Iris pigment epithelial cell (primary cell): ENCODE results near the gene PWP1.
A peak's percentile ranks its signal among the peaks of the same experiment; 100 is the strongest.

Experiments
- DNase-seq: peaks from one replicate; pipeline ENCODE4 v3.0.0-alpha.2; 2011; ENCODE audit warnings: low read depth

PWP1 gene

GRCh38 chr12:107685360-107686248 is at the start of gene PWP1:
Gene PWP1 (plus strand): TSS chr12:107685799. CDS start chr12:107685900, 101 bp downstream.
- peak; percentile 94 for DNase-seq

- DNase-seq: no peak
Observed at GRCh38 chr12:107641154-107641553, 44.4 kb upstream of the PWP1 start.

GRCh38 chr12:107642240-107642639 is 43.4 kb upstream of the PWP1 start:
- DNase-seq: no peak

DNA sequence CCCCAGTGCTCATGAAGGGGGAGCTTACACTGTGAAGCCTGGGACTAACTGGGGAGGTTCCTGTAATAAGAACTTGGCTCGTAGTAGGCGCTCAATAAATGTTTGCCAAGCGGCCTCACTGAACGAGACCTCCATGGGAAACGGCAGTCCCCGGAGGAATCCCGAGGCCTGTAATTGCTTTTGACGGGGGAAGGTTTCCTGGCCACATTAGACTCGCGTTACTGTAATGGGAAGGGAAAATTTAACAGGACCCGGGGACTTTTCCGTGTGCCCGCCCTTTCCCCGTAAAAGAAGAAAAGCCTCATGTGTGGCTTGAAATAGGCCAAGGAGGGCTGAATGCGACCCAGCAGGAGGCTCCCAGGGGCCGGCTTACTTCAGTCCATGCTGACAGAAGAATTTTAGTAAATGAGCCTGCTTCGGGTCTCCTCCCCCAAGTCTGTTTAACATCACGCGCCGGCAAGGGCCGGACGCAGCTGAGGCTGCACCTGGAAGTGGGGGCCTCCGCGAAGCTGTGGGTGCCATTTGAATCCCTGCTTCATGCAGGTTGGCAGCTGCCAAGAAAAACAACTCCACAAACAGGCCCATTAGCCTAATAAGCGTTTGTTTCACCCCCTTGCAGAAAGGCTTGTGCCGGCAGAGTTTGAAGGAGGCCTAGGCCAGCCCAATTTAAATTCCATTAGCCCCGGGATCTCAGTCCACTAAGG is 39.8 kb upstream of the PWP1 start:
- DNase-seq: no peak

DNA sequence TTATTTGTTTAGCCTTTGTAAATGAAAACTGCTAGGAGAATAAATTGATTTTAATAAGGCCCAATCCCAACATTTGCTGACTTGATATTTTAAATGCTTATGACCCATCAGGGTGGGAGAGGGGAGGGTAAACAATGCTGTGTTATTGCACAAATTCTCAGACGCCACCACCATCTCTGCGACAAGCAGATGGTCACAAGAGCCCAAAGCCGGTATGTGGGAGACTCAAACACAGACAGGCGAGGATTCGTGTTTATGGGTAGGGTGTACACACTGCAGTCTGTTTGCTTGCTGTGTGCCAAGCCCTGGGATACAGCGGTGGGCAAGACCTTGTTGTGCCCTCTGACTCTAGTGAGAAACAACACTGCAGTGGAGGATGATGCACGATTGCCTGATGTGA is 39.2 kb upstream of the PWP1 start:
- DNase-seq: no peak

DNA sequence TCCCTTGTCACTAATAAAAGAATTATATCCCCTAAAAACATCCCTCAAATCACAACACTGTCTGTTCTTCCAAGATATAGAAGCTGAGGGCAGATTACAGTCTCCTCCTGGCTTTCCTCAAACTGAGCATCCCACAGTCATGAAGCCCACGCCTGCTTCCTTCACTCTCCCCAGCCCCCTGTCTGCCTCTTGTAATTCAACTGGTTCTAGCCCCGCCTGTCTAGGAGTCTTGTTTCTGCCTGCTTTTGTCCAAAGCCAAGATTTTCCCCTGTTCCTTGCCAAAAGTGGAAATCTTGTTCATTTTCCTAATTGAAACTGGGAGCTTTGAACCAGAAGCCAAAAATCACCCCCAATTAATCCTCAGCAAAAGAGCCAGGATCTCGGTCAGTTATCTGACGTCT is 35.9 kb upstream of the PWP1 start:
- no peak for DNase-seq

- DNase-seq: no peak
Observed at GRCh38 chr12:107650977-107651376, 34.6 kb upstream of the PWP1 start.

DNA sequence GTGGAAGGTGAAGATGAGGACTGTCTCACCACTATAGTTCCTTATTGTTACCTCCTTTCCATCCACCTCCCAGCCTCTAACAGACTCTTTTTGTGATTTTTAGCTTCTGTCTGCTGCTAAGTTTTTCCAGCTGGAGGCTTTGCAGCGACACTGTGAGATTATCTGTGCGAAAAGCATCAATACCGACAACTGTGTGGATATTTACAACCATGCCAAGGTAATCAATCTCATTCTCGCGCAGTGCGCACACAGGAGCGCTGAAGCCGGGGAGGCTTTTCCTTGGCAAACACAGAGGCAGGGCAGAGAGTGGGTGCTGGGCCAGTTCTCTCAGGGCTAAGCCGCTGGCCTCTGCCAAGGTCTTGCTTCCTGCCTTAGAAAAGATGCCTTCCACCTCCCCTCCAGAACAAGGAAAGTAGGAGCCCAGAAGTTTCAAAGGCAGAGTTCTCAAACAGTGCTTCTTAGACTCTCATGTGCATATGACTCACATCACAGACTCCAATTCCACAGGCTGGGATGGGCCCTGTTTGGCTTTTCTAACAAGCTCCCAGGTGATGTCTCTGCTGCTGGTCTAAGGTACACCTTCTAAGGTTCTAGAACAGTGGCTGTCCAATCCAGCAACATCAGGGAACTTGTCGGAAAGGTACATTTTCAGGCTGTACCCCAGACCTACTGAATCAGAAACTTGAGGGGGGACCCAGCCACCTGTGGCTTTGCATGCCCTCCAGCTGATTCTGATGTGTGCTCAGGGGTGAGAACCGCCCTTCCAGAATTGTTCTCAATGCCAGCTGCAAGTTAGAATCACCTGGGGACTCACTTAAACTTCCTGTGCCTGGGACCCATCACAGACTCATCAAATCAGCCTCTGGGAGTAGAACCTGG is 33.8 kb upstream of the PWP1 start:
- DNase-seq: no peak

- DNase-seq: no peak
Observed at GRCh38 chr12:107653519-107653918, 32.1 kb upstream of the PWP1 start.

DNA sequence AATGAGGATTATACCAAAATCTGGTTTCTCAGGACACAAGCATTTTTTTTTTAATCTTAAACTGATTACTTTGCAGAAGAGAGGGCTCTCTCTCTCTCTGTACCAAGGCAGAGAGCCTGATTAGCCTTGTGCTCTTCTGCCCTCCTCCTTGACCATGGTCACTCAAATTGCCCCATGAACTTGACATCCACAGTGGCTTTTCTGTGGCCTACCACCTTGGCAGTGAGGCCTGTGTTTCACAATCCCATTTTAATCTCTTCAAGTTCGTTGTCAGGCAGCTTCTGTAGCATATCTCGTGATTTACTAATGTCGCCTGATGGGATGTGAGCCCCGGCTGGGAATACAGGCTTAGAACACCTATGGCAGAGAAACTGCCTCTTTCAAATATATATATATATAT is 30.7 kb upstream of the PWP1 start:
- DNase-seq: no peak

GRCh38 chr12:107655281-107656065 is 30.1 kb upstream of the PWP1 start:
- no peak for DNase-seq

GRCh38 chr12:107656302-107656701 is 29.3 kb upstream of the PWP1 start:
- no peak for DNase-seq

GRCh38 chr12:107657133-107657532 is 28.5 kb upstream of the PWP1 start:
- DNase-seq: no peak

GRCh38 chr12:107657621-107658020 is 28.0 kb upstream of the PWP1 start:
- no peak for DNase-seq

DNA sequence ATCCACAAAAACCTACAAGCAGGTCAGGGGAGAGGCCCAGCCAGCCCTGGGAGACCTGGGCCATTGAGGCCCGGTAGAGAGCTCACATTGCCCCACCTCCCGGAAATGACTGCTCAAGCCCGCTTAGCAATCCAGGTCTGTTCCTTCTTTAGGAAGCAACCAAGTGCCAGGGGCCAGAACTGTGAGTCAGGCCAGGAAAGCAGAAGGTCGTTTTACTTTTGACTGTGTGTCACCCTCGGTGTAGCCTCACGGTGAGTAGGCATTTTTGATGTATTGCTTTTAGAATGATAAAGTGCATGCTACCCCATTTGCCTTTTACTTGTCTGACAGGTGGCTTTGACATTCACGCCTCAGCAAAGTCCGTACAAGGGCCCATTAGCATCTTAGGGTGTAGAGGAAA is 25.4 kb upstream of the PWP1 start:
- no peak for DNase-seq

- no peak for DNase-seq
Observed at GRCh38 chr12:107660861-107661415, 24.7 kb upstream of the PWP1 start.

DNA sequence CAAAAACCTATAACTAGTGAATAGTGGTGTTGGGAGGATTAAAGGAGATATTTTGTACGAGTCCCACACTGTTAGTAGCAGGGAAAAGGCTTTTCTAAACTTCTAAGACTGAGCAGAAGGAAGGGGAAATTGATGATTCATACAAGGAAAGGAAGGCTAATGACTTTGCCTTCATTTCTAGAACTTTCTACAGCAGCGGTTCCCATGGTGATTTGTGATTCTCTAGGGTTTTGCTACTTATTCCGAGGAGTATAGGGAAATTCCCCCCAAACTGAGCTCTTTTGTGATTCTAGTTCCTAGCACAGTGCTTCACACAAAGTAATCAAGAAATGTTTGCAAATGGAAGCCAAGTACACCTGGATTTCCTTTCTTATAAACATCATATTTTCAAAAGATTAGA is 23.8 kb upstream of the PWP1 start:
- DNase-seq: no peak

DNA sequence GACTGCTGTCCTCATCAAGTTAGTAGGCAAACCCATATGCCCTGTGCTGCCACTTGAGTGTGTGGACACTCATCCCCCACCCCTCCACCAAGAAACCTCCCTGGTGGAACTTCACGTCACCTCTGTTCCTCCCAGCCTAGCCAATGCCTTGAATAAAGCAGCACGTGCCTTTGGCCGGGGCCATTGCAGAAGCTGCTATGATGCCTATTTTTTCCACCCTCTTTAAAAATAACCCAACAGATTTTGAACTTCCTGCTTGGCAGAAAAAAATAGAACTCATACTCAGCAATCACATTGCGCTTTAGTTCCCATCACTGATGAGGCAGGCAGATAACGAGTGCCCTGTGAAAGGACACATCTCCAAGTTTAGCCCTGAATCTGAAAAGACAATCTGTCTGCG is 23.1 kb upstream of the PWP1 start:
- DNase-seq: no peak

- DNase-seq: no peak
Observed at GRCh38 chr12:107663277-107663676, 22.3 kb upstream of the PWP1 start.

DNA sequence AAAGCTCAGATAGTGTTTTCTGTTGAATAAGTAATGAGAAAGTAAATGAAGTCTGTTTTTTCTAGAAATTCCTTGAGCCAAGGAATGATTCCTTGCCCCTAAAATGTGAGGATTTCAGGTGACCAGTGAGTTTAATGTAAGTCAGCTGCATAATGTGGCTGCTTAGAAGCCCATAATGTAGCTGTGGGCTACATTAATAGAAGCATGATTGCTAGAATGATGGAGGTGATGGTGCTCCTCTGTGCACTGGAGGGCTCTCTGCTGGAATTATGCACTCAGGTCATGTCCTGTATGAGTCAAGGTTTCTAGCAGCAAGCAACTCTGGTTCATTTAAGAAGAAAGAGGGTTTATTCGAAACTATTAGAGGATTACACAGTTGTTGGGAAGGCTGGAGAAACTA is 19.6 kb upstream of the PWP1 start:
- DNase-seq: no peak

- DNase-seq: no peak
Observed at GRCh38 chr12:107667464-107667863, 18.1 kb upstream of the PWP1 start.
